Cerebellar nuclear complex (tissue), 1 donor: ENCODE measurements around the gene GRIN2A.
A peak's percentile ranks its signal among the peaks of the same experiment; 100 is the strongest.

Experiments used
- DNase-seq, 2 experiments: peaks; one replicate each; lab custom pipeline; 2025; lab: John Stamatoyannopoulos, UW

The GRIN2A gene

GRCh38 chr16:9821331-9821730 lies 360.9 kb downstream of the GRIN2A start:
- DNase-seq, result no peak

GRCh38 chr16:9820476-9821246 lies 361.6 kb downstream of the GRIN2A start:
- no peak for DNase-seq

GRCh38 chr16:9818702-9819101 lies 363.5 kb downstream of the GRIN2A start:
- DNase-seq, result no peak

GRCh38 chr16:9817586-9817985 lies 364.6 kb downstream of the GRIN2A start:
- no peak for DNase-seq

- no peak for DNase-seq
These were observed 365.6 kb downstream of the GRIN2A start for GRCh38 chr16:9816644-9817043.

GRCh38 chr16:9813665-9814064 lies 368.6 kb downstream of the GRIN2A start:
- DNase-seq, result no peak

- DNase-seq, result no peak
These were observed 374.0 kb downstream of the GRIN2A start for GRCh38 chr16:9808210-9808609.

GRCh38 chr16:9807302-9807701 lies 374.9 kb downstream of the GRIN2A start:
- DNase-seq, result no peak

- DNase-seq, result no peak
These were observed 377.1 kb downstream of the GRIN2A start for GRCh38 chr16:9805109-9805508.

GRCh38 chr16:9802160-9802559 lies 380.1 kb downstream of the GRIN2A start:
- DNase-seq, result no peak

- DNase-seq, result no peak
These were observed 380.6 kb downstream of the GRIN2A start for GRCh38 chr16:9801651-9802050.

GRCh38 chr16:9800186-9800738 lies 382.0 kb downstream of the GRIN2A start:
- DNase-seq, result no peak

GRCh38 chr16:9798952-9799580 lies 383.2 kb downstream of the GRIN2A start:
- DNase-seq, result peak in 1 of 2 experiments; percentile 5

- no peak for DNase-seq
These were observed 383.8 kb downstream of the GRIN2A start for GRCh38 chr16:9798474-9798873.

- no peak for DNase-seq
These were observed 384.9 kb downstream of the GRIN2A start for GRCh38 chr16:9797306-9797705.

GRCh38 chr16:9793623-9794022 lies 388.6 kb downstream of the GRIN2A start:
- no peak for DNase-seq

- no peak for DNase-seq
These were observed 390.7 kb downstream of the GRIN2A start for GRCh38 chr16:9791556-9791955.

- DNase-seq, result no peak
These were observed 392.0 kb downstream of the GRIN2A start for GRCh38 chr16:9790199-9790598.

- no peak for DNase-seq
These were observed 394.5 kb downstream of the GRIN2A start for GRCh38 chr16:9787717-9788116.

- no peak for DNase-seq
These were observed 401.4 kb downstream of the GRIN2A start for GRCh38 chr16:9780831-9781230.

- DNase-seq, result no peak
These were observed 403.4 kb downstream of the GRIN2A start for GRCh38 chr16:9778849-9779248.

- no peak for DNase-seq
These were observed 406.2 kb downstream of the GRIN2A start for GRCh38 chr16:9775998-9776397.

- no peak for DNase-seq
These were observed 408.9 kb downstream of the GRIN2A start for GRCh38 chr16:9773289-9773688.
